ENCODE data around the gene LDHD. TPM values are rescaled to one million over a fixed set of nuclear protein-coding genes. Genes with fewer than 3 reads are reported as not detected.

The LDHD gene
- total and polyA plus RNA-seq, 2 of the 13 experiments (the other 11 are each of a cell fraction or from before 2014, with no cell fraction given), result 9.1 to 9.8 TPM

- TF ChIP-seq, protein P1, sequence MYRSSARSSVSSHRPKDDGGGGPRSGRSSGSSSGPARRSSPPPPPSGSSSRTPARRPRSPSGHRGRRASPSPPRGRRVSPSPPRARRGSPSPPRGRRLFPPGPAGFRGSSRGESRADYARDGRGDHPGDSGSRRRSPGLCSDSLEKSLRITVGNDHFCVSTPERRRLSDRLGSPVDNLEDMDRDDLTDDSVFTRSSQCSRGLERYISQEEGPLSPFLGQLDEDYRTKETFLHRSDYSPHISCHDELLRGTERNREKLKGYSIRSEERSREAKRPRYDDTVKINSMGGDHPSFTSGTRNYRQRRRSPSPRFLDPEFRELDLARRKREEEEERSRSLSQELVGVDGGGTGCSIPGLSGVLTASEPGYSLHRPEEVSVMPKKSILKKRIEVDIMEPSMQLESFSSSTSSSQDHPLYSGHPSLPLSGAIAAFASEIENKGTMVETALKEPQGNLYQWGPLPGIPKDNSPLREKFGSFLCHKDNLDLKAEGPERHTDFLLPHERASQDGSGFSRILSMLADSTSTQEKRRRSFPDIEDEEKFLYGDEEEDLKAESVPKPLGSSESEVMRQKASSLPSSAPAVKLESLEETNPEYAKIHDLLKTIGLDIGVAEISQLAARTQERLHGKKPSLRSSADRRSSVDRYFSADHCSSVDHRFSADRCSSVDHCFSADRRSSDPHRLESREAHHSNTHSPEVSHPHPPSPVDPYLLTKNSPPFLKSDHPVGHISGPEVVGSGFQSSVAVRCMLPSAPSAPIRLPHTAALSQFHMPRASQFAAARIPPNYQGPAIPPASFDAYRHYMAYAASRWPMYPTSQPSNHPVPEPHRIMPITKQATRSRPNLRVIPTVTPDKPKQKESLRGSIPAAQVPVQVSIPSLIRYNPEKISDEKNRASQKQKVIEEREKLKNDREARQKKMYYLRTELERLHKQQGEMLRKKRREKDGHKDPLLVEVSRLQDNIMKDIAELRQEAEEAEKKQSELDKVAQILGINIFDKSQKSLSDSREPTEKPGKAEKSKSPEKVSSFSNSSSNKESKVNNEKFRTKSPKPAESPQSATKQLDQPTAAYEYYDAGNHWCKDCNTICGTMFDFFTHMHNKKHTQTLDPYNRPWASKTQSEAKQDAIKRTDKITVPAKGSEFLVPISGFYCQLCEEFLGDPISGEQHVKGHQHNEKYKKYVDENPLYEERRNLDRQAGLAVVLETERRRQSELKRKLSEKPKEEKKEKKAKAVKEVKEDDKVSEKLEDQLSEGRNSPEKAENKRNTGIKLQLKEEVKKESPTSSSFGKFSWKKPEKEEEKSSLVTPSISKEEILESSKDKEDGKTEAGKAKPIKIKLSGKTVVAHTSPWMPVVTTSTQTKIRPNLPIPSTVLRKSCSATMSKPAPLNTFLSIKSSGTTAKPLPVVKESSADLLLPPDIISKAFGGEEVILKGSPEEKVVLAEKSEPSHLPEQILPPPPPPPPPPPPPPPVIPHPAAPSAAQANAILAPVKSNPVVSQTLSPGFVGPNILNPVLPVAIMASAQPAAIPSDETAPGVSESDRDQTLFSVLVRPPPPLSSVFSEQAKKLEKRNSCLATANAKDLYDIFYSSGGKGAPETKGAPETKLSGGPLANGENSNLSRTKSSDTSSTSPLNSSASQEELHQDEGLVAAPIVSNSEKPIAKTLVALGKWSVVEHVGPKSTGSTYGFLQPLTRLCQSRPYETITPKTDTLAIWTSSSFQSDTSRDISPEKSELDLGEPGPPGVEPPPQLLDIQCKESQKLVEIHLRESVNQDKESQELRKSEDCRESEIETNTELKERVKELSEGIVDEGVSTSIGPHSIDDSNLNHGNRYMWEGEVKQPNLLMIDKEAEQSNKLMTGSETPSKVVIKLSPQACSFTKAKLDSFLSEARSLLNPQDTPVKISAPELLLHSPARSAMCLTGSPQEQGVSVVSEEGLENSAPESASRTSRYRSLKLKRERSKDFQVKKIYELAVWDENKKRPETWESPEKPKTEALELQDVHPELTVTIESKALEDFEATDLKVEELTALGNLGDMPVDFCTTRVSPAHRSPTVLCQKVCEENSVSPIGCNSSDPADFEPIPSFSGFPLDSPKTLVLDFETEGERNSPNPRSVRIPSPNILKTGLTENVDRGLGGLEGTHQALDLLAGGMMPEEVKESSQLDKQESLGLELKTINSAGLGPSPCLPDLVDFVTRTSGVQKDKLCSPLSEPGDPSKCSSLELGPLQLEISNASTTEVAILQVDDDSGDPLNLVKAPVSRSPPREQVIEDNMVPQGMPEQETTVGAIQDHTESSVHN (CRISPR knock-in tag; IDR thresholded peaks at IDR 0.05), result peak; percentile 59; the same call in 1 of the 2 replicates
- TF ChIP-seq ATM (IDR thresholded peaks at IDR 0.05; ENCODE audit: borderline replicate concordance), result no peak
- no peak for TF ChIP-seq TCF7L2 (IDR thresholded peaks at IDR 0.05; ENCODE audit: low read depth, low read length)
- TF ChIP-seq MTF2 (CRISPR knock-in tag; IDR thresholded peaks at IDR 0.05; ENCODE audit: borderline replicate concordance), result no peak
- TF ChIP-seq CHCHD3 (CRISPR knock-in tag; IDR thresholded peaks at IDR 0.05), result no peak
- TF ChIP-seq ERF (CRISPR knock-in tag; IDR thresholded peaks at IDR 0.05), result peak; percentile 88
- no peak for TF ChIP-seq ZNF382 (CRISPR knock-in tag; IDR thresholded peaks at IDR 0.05; ENCODE audit: borderline replicate concordance)
- no peak for TF ChIP-seq ZNF749 (CRISPR knock-in tag; IDR thresholded peaks at IDR 0.05; ENCODE audit: borderline replicate concordance)
- TF ChIP-seq, protein P2, sequence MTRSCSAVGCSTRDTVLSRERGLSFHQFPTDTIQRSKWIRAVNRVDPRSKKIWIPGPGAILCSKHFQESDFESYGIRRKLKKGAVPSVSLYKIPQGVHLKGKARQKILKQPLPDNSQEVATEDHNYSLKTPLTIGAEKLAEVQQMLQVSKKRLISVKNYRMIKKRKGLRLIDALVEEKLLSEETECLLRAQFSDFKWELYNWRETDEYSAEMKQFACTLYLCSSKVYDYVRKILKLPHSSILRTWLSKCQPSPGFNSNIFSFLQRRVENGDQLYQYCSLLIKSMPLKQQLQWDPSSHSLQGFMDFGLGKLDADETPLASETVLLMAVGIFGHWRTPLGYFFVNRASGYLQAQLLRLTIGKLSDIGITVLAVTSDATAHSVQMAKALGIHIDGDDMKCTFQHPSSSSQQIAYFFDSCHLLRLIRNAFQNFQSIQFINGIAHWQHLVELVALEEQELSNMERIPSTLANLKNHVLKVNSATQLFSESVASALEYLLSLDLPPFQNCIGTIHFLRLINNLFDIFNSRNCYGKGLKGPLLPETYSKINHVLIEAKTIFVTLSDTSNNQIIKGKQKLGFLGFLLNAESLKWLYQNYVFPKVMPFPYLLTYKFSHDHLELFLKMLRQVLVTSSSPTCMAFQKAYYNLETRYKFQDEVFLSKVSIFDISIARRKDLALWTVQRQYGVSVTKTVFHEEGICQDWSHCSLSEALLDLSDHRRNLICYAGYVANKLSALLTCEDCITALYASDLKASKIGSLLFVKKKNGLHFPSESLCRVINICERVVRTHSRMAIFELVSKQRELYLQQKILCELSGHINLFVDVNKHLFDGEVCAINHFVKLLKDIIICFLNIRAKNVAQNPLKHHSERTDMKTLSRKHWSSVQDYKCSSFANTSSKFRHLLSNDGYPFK (CRISPR knock-in tag; IDR thresholded peaks at IDR 0.05; ENCODE audit: borderline replicate concordance), result peak; percentile 82; the same call in 1 of the 2 replicates
- peak; percentile 75 for TF ChIP-seq SP4 (CRISPR knock-in tag; IDR thresholded peaks at IDR 0.05)
- peak; percentile 74; the same call in 1 of the 2 replicates for TF ChIP-seq NFKBIZ (CRISPR knock-in tag; IDR thresholded peaks at IDR 0.05)
- TF ChIP-seq PLRG1 (conservative IDR thresholded peaks at IDR 0.05), result no peak
- TF ChIP-seq, protein P3, sequence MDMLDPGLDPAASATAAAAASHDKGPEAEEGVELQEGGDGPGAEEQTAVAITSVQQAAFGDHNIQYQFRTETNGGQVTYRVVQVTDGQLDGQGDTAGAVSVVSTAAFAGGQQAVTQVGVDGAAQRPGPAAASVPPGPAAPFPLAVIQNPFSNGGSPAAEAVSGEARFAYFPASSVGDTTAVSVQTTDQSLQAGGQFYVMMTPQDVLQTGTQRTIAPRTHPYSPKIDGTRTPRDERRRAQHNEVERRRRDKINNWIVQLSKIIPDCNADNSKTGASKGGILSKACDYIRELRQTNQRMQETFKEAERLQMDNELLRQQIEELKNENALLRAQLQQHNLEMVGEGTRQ (IDR thresholded peaks at IDR 0.05; ENCODE audit: low read depth, low read length), result no peak
- TF ChIP-seq, protein P3 (CRISPR knock-in tag; IDR thresholded peaks at IDR 0.05; ENCODE audit: borderline replicate concordance), result no peak
- no peak for TF ChIP-seq ZNF138 (CRISPR knock-in tag; IDR thresholded peaks at IDR 0.05; ENCODE audit: low read depth)
- no peak for TF ChIP-seq ZNF709 (CRISPR knock-in tag; IDR thresholded peaks at IDR 0.05)
Observed at GRCh38 chr16:75116081-75116910, at the start of gene LDHD (continued).
